ENCODE data around the gene GBA2. TPM values are rescaled to one million over a fixed set of nuclear protein-coding genes. Genes with fewer than 3 reads are reported as not detected.

GBA2 gene
- 75.2 and 85.5 TPM in 2 replicates for total RNA-seq (2014; rRNA removed; shearing (Covaris generic))

DNA sequence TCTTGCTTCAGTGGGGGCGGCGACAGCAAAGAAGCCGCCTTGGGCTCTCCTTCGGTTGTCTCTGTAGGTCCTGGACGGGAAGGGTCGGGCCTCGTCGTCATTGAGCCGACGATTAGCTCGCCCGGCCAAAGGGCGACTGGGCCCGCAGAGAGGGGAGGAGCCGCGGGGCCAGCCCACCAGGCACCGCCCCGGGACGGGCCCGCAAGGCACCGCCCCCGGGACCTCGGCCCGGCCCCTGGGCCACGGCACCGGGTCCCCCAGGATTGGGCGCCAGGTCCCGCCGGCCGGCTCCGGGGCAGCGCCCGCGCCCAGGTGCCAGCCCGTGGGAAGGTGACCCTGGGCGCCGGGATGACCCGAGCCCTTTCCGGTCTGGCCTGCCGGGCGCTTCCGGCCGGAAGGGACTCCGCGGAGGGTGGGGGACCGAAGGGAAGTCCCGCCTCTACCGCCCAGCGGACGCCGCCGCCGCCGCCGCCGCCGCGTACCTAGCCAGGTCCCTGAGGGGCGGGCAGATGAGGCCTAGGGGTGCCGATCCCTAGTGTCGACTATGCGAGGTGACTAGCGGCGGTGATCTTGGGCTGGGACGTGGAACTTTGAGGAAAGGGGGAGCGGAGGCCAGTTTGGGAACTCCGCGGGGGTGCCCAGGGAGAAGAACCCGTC is at the start of gene GBA2, which contains the start of gene RGP1:
Gene GBA2 (minus strand): TSS at position 371 of the 657 bp plus-strand sequence. CDS start 524 bp downstream, outside the sequence.
Gene RGP1 (plus strand): TSS at position 430 of the 657 bp plus-strand sequence. CDS start 469 bp downstream, outside the sequence.
- H3K36me3 ChIP-seq (replicated peaks; ENCODE audit: control insufficient read depth, insufficient read depth, low read length), result peaks cover 27% of the 10 kb centered on the region
- peak within 1 kb of the TSS; percentile 89 for H3K4me3 ChIP-seq (ENCODE audit: insufficient read depth, low read depth, low read length)
- no peaks in the 10 kb centered on the region for H3K27me3 ChIP-seq (ENCODE audit: control insufficient read depth, insufficient read depth, low read length)
- peak; percentile 95 for DNase-seq

- H3K36me3 ChIP-seq (replicated peaks; ENCODE audit: control insufficient read depth, insufficient read depth, low read length), result no peaks in the 10 kb centered on the region; the same call in 1 of the 2 replicates
- DNase-seq, result no peak
- H3K4me3 ChIP-seq (ENCODE audit: insufficient read depth, low read depth, low read length), result no peak overlapping the region
- H3K27me3 ChIP-seq (ENCODE audit: control insufficient read depth, insufficient read depth, low read length), result no peaks in the 10 kb centered on the region
Measured at GRCh38 chr9:35797311-35798109, 48.5 kb upstream of the GBA2 start.

DNA sequence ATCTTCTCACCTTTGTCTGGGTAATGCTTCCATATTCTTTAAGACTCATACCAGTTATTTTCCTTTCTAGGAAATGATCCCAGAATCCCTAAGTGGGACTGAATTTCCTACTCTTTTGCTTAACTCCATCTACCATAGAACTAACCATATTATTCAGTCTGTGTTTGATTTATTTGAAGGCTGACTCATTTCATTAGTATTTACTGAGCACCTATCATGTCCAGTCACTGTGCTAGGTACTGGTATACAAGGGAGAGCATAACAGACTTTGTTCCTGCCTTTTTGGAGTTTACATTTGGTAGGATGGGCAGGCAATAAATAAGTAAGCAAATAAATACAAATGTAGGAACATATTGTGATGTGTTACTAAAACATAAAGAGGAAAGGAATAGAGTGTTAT is 46.7 kb upstream of the GBA2 start:
- H3K36me3 ChIP-seq (replicated peaks; ENCODE audit: control insufficient read depth, insufficient read depth, low read length), result no peaks in the 10 kb centered on the region; the same call in 1 of the 2 replicates
- DNase-seq, result no peak
- no peak overlapping the region for H3K4me3 ChIP-seq (ENCODE audit: insufficient read depth, low read depth, low read length)
- no peaks in the 10 kb centered on the region; the same call in 1 of the 2 replicates for H3K27me3 ChIP-seq (ENCODE audit: control insufficient read depth, insufficient read depth, low read length)

DNA sequence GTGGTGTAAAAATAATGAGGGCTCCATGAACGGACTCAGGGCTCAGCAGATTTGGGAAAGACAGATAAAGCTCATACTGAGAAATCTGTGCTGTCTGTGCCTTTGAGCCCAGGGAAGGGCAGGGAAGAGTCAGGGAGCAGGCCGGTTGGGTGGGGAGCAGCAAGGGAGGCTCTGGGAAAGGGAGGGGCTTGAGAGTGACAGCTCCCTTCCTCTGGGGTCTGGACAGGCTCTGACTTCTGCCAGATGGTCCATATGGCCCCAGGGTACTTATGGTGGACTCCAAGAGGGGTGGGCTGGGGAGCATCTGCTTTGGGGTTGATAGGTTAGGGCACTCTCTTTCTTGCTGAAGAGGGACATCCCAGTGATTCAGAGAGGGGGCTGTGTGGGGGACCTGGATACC is 44.4 kb upstream of the GBA2 start:
- Histone ChIP-seq H3K27me3 (ENCODE audit: control insufficient read depth, insufficient read depth, low read length) (no peaks in the 10 kb centered on the region; the same call in 1 of the 2 replicates), H3K4me3 (ENCODE audit: insufficient read depth, low read depth, low read length) (no peak overlapping the region), H3K36me3 (replicated peaks; ENCODE audit: control insufficient read depth, insufficient read depth, low read length) (no peaks in the 10 kb centered on the region)
- DNase-seq, result no peak

DNA sequence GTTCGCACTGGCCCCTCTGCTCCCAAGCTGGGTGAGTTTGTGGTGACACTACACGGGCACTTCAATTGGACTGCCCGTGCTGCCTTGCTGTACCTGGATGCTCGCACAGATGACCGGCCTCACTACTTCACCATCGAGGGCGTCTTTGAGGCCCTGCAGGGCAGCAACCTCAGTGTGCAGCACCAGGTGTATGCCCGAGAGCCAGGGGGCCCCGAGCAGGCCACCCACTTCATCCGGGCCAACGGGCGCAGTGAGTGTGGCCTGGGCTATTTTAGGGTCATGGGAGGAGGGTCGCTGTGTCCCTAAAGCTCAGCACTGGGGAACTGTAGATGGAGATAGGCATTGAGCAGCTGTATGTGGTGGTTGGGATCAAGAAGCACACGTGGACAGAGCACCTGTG is 43.8 kb upstream of the GBA2 start:
- Histone ChIP-seq H3K27me3 (ENCODE audit: control insufficient read depth, insufficient read depth, low read length) (no peaks in the 10 kb centered on the region; the same call in 1 of the 2 replicates), H3K4me3 (ENCODE audit: insufficient read depth, low read depth, low read length) (no peak overlapping the region), H3K36me3 (replicated peaks; ENCODE audit: control insufficient read depth, insufficient read depth, low read length) (no peaks in the 10 kb centered on the region)
- DNase-seq, result no peak

DNA sequence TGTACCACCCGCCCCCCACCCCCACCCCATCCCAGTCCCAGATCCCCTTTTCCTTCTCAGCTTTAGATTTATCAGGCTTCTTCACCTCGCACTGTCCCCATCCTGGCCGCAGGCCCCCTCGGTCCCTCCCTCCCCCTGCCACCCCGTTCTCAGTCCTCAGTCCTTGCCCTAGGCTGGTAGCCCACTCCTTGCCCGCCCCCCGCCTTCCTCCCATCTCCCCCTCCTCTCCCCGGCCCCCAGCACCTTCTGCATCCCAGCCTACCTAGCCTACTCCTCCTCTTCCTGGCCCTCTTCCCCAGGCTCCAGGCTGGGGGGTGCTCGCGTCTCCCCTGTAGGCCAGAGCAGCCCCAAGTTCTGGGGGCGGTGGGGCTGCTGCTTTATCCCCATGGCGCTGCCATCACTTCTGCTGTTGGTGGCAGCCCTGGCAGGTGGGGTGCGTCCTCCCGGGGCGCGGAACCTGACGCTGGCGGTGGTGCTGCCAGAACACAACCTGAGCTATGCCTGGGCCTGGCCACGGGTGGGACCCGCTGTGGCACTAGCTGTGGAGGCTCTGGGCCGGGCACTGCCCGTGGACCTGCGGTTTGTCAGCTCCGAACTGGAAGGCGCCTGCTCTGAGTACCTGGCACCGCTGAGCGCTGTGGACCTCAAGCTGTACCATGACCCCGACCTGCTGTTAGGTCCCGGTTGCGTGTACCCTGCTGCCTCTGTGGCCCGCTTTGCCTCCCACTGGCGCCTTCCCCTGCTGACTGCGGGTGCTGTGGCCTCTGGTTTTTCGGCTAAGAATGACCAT is 43.2 kb upstream of the GBA2 start:
- Histone ChIP-seq H3K36me3 (replicated peaks; ENCODE audit: control insufficient read depth, insufficient read depth, low read length) (no peaks in the 10 kb centered on the region), H3K27me3 (ENCODE audit: control insufficient read depth, insufficient read depth, low read length) (no peaks in the 10 kb centered on the region; the same call in 1 of the 2 replicates), H3K4me3 (ENCODE audit: insufficient read depth, low read depth, low read length) (peak overlapping the region; percentile 70)
- DNase-seq, result no peak

GRCh38 chr9:35791297-35791921 is 42.4 kb upstream of the GBA2 start, which contains the start of gene NPR2:
Gene NPR2 (plus strand): TSS chr9:35791591. CDS start chr9:35792409, 818 bp downstream.
- H3K27me3 ChIP-seq (ENCODE audit: control insufficient read depth, insufficient read depth, low read length), result no peaks in the 10 kb centered on the region; the same call in 1 of the 2 replicates
- H3K4me3 ChIP-seq (ENCODE audit: insufficient read depth, low read depth, low read length), result peak within 1 kb of the TSS; percentile 70
- DNase-seq, result peak; percentile 91
- no peaks in the 10 kb centered on the region for H3K36me3 ChIP-seq (replicated peaks; ENCODE audit: control insufficient read depth, insufficient read depth, low read length)

DNA sequence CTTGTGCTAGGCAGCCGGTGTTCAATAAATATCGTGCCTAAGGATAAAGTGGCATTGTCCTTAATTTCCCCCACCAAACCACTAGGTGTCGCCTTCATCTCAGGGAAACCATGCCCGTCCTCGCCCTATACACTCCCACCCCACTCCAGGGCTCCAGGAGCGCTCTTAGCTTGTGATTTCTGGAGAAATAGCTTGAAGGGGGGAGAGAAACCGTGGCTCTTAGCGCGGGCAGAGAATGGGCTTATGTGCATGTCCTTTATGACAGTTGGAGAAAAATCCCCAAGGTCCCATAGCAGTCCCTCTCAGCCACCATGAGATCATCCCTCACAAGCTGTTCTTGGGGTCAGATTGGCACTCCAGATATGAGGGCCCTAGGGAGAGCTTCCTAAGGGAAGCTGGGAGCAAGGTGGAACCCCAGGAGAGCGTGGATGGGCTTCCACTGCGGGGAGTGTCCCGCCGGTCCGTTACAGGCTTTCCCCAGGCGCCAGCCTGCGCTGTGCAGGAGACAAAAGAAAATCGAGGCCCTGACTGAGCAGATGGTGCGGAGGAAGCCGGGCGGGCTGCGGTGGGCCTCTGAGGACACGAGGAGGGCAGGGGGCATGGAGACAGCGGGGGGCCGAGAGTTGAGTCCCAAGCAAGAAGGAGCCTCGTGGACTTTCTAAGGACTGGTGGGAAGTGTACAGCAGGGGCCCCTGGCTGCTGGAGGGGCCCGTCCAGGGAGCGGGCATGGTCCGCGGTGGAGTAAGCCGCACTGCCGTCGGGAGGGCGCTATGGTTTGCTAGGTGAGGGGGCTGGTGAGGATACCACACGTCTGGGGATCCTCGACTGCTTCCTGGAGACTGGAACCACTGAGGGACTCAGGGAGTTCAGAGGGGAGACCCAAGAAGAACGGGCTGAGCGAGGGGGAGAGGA is 41.6 kb upstream of the GBA2 start:
- H3K36me3 ChIP-seq (replicated peaks; ENCODE audit: control insufficient read depth, insufficient read depth, low read length), result no peaks in the 10 kb centered on the region
- H3K27me3 ChIP-seq (ENCODE audit: control insufficient read depth, insufficient read depth, low read length), result no peaks in the 10 kb centered on the region; the same call in 1 of the 2 replicates
- peak; percentile 92 for DNase-seq
- peak overlapping the region; percentile 40 for H3K4me3 ChIP-seq (ENCODE audit: insufficient read depth, low read depth, low read length)

GRCh38 chr9:35790025-35790384 is 41.0 kb upstream of the GBA2 start:
- no peak overlapping the region for H3K4me3 ChIP-seq (ENCODE audit: insufficient read depth, low read depth, low read length)
- no peak for DNase-seq
- no peaks in the 10 kb centered on the region for H3K36me3 ChIP-seq (replicated peaks; ENCODE audit: control insufficient read depth, insufficient read depth, low read length)
- H3K27me3 ChIP-seq (ENCODE audit: control insufficient read depth, insufficient read depth, low read length), result no peaks in the 10 kb centered on the region; the same call in 1 of the 2 replicates

GRCh38 chr9:35789541-35789940 is 40.5 kb upstream of the GBA2 start:
- H3K27me3 ChIP-seq (ENCODE audit: control insufficient read depth, insufficient read depth, low read length), result no peaks in the 10 kb centered on the region; the same call in 1 of the 2 replicates
- no peak for DNase-seq
- no peaks in the 10 kb centered on the region for H3K36me3 ChIP-seq (replicated peaks; ENCODE audit: control insufficient read depth, insufficient read depth, low read length)
- no peak overlapping the region for H3K4me3 ChIP-seq (ENCODE audit: insufficient read depth, low read depth, low read length)

DNA sequence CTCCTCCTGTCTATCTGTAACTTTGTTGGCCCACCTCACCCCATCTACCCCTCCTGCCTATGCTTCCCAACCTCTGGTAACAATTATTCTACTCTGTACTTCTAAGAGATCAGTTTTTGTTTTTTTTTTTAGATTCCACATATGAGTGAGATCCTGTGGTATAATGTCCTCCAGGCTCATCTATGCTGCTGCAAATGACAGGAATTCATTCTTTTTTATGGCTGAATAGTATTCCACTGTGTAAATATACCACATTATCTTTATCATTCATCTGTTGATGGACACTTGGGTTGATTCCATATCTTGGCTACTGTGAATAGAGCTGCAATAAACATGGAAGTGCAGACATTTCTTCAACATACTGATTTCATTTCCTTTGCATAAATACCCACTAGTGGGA is 34.4 kb upstream of the GBA2 start:
- no peak for DNase-seq
- H3K36me3 ChIP-seq (replicated peaks; ENCODE audit: control insufficient read depth, insufficient read depth, low read length), result no peaks in the 10 kb centered on the region
- no peaks in the 10 kb centered on the region for H3K27me3 ChIP-seq (ENCODE audit: control insufficient read depth, insufficient read depth, low read length)
- H3K4me3 ChIP-seq (ENCODE audit: insufficient read depth, low read depth, low read length), result no peak overlapping the region

DNA sequence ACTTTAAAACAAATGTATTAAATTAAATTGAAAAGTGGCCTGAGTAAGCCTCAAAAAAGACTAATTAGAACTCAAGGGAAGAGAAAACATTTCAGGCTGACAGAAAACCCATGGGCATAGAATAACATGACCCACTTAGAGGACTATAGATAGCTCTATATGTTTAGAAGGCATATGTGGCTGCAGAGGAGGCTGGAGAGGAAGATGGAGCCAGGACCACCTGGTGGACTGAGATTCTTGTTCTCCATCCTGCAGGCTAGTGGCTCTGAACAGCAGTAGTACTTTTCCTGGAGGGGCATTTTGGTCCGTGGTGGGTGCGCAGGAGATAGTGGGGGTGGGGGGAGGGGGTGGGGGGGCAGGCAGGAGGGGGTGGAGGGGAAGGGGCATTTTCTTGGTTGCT is 32.0 kb upstream of the GBA2 start:
- Histone ChIP-seq H3K36me3 (replicated peaks; ENCODE audit: control insufficient read depth, insufficient read depth, low read length) (no peaks in the 10 kb centered on the region), H3K4me3 (ENCODE audit: insufficient read depth, low read depth, low read length) (no peak overlapping the region), H3K27me3 (ENCODE audit: control insufficient read depth, insufficient read depth, low read length) (no peaks in the 10 kb centered on the region)
- DNase-seq, result no peak

DNA sequence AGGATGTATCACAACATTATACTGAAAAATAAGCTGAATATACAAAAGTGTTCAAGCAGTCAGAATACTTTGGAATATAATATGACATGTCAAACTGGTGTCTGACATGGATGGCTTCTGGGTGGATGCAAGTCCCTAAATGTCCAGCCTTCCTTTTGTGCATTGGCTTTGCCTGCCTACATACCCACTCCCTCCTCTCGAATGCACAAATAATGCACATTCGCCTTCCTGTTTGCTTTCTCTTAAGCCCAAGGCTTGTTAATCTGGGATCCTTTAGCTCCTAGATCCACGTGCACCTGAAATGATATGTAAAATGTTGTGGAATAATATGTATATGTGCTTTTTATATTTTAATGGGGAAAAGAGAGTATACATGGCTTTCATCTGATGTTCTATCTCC is 29.5 kb upstream of the GBA2 start:
- no peaks in the 10 kb centered on the region for H3K27me3 ChIP-seq (ENCODE audit: control insufficient read depth, insufficient read depth, low read length)
- no peak for DNase-seq
- H3K4me3 ChIP-seq (ENCODE audit: insufficient read depth, low read depth, low read length), result no peak overlapping the region
- H3K36me3 ChIP-seq (replicated peaks; ENCODE audit: control insufficient read depth, insufficient read depth, low read length), result no peaks in the 10 kb centered on the region

All from H7 (cell line).